PC-3 (cell line): Measurements from ENCODE around the gene ARHGAP15.

Source experiments
- EZH2 ChIP-seq: fragments of 300-600 bp; sonication (generic); IDR thresholded peaks from one replicate; pipeline ENCODE4 v1.6.1; 2017; ENCODE audit warnings: antibody characterized with exemption, mild to moderate bottlenecking, low read length; ENCODE audit not compliant: unreplicated experiment
- TF ChIP-seq, protein P1 (sequence below): fragments of 300-600 bp; sonication (generic); conservative IDR thresholded peaks from 2 replicates; pipeline ENCODE4 v1.5.1; 2017; ENCODE audit warnings: antibody characterized with exemption, low read depth, mild to moderate bottlenecking, low read length

DNA sequence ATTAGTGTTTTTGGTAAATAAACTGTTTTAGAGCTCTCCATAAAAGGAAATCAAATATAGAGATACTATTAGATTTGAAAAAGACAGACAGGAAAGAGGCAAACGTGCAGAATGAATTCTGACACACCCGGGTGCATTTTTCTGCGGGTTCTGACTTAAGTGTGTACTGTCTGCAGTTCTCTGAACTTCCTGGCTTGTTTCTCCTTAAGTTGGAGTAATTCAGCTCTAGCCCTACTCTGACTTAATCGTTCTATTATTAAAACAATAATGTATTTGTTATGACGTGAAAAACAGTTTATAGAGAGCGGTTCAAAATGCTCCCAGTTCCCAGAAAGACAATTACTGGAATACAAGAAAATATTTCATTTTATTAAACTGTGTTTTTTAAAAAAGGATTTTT lies 305.9 kb downstream of the ARHGAP15 start:
- TF ChIP-seq EZH2: no peak
- TF ChIP-seq, protein P1, sequence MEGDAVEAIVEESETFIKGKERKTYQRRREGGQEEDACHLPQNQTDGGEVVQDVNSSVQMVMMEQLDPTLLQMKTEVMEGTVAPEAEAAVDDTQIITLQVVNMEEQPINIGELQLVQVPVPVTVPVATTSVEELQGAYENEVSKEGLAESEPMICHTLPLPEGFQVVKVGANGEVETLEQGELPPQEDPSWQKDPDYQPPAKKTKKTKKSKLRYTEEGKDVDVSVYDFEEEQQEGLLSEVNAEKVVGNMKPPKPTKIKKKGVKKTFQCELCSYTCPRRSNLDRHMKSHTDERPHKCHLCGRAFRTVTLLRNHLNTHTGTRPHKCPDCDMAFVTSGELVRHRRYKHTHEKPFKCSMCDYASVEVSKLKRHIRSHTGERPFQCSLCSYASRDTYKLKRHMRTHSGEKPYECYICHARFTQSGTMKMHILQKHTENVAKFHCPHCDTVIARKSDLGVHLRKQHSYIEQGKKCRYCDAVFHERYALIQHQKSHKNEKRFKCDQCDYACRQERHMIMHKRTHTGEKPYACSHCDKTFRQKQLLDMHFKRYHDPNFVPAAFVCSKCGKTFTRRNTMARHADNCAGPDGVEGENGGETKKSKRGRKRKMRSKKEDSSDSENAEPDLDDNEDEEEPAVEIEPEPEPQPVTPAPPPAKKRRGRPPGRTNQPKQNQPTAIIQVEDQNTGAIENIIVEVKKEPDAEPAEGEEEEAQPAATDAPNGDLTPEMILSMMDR: no peak
